Measurements from ENCODE around the gene TMIE.

The TMIE gene

DNA sequence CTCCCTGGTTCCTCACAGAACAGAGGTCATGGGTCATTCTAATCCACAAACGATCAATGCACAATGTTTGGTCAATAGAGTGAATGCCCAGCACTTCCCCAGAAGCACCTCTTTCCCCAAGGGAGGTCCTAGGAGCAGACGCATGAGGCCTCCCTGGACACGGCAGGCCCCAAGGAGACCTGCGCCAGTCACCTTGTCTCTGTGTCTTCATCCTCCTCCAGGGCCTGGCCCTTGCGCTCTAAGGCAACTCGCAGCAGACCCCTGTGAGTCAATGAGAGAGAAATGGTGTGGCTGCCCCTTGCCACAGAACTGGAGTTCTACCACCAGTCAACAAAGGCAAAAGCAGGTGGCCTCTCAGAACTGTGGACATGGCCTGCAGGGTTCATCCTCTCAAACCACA is 25.8 kb upstream of the TMIE start:
- Histone ChIP-seq H3K27me3 (replicated peaks in 2 of 5; ENCODE audit: control insufficient read depth in 4 of 5, insufficient read depth in 5 of 5, low read length in 4 of 5) (no peaks in the 10 kb centered on the region), H3K4me3 (ENCODE audit: control insufficient read depth in 1 of 7, extremely low read depth in 1 of 7, insufficient read depth in 4 of 7, low read depth in 2 of 7, low read length in 6 of 7) (no peak overlapping the region), H3K27ac (ENCODE audit: insufficient read depth in 1 of 2, low read depth in 1 of 2, low read length in 2 of 2, poor library complexity in 1 of 2, severe bottlenecking in 2 of 2) (no peak overlapping the region), H3K36me3 (ENCODE audit: control insufficient read depth in 4 of 4, insufficient read depth in 4 of 4, low read length in 3 of 4) (no peaks in the 10 kb centered on the region), H3K9me3 (ENCODE audit: control extremely low read depth in 1 of 5, control insufficient read depth in 4 of 5, insufficient read depth in 2 of 5, low read depth in 1 of 5, low read length in 4 of 5) (no peaks in the 10 kb centered on the region), H3K4me1 (ENCODE audit: control extremely low read depth in 1 of 4, control insufficient read depth in 4 of 4, insufficient read depth in 4 of 4, low read length in 3 of 4) (peaks cover 0 to 1% (median 0%) of the 10 kb centered on the region in 4 experiments)
- ChIA-PET CTCF (interaction anchor here (2.5 kb wide), 1 partner anchor 21 kb away, joined by 7 read pairs; no protein-coding TSS in a partner anchor), POLR2A (no interaction called here)
- 94% methylated on average over 3 of the region's 6 CpGs for WGBS (ENCODE audit: insufficient coverage)
- DNase-seq = no peak

DNA sequence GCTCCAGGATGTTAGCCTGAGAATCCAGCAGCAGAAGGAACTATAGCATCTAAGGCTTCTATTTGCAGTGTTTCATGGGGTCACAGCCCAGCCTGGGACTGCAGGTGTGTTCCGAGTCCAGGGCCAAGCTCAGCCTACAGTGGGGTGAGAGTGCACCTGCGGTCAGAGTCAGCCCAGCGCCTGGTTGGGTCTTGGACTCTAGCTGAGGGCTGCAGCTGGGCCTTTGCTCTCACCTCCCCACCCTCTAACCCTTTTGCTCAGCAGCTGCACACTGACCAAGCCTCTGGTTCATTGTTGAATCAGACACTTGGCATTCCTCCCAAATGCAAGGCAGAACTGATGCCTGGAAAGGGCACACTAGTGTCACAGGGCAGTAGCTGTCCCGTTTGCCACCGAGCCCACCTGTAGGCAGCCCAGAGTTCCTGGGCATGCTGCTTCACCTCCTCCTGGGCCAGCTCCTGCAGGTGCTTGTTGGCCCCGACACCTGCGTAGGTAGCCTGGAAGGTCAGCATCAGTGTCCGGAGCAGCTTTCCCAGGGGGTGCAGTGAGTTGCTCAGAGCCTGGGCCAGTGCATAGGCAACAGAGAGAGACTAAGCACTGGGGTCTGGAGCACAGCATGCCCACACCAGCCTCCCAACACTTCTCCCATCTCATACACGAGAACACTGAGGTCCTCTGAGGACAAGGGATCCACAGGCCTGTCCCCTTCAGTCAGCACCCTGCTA is 25.2 kb upstream of the TMIE start:
- CTCF ChIA-PET = interaction anchor here (2.5 kb wide), 1 partner anchor 20 kb away, joined by 7 read pairs; no protein-coding TSS in a partner anchor
- DNase-seq = no peak
- POLR2A ChIA-PET = no interaction called here
- Histone ChIP-seq H3K4me3 (ENCODE audit: control insufficient read depth in 1 of 7, extremely low read depth in 1 of 7, insufficient read depth in 4 of 7, low read depth in 2 of 7, low read length in 6 of 7) (no peak overlapping the region), H3K27me3 (replicated peaks in 2 of 5; ENCODE audit: control insufficient read depth in 4 of 5, insufficient read depth in 5 of 5, low read length in 4 of 5) (no peaks in the 10 kb centered on the region), H3K9me3 (ENCODE audit: control extremely low read depth in 1 of 5, control insufficient read depth in 4 of 5, insufficient read depth in 2 of 5, low read depth in 1 of 5, low read length in 4 of 5) (no peaks in the 10 kb centered on the region), H3K36me3 (ENCODE audit: control insufficient read depth in 4 of 4, insufficient read depth in 4 of 4, low read length in 3 of 4) (no peaks in the 10 kb centered on the region), H3K27ac (ENCODE audit: insufficient read depth in 1 of 2, low read depth in 1 of 2, low read length in 2 of 2, poor library complexity in 1 of 2, severe bottlenecking in 2 of 2) (no peak overlapping the region), H3K4me1 (ENCODE audit: control extremely low read depth in 1 of 4, control insufficient read depth in 4 of 4, insufficient read depth in 4 of 4, low read length in 3 of 4) (peaks cover 0 to 1% (median 0%) of the 10 kb centered on the region in 4 experiments)
- 93% methylated on average over 9 of the region's 9 CpGs for WGBS (ENCODE audit: insufficient coverage)

DNA sequence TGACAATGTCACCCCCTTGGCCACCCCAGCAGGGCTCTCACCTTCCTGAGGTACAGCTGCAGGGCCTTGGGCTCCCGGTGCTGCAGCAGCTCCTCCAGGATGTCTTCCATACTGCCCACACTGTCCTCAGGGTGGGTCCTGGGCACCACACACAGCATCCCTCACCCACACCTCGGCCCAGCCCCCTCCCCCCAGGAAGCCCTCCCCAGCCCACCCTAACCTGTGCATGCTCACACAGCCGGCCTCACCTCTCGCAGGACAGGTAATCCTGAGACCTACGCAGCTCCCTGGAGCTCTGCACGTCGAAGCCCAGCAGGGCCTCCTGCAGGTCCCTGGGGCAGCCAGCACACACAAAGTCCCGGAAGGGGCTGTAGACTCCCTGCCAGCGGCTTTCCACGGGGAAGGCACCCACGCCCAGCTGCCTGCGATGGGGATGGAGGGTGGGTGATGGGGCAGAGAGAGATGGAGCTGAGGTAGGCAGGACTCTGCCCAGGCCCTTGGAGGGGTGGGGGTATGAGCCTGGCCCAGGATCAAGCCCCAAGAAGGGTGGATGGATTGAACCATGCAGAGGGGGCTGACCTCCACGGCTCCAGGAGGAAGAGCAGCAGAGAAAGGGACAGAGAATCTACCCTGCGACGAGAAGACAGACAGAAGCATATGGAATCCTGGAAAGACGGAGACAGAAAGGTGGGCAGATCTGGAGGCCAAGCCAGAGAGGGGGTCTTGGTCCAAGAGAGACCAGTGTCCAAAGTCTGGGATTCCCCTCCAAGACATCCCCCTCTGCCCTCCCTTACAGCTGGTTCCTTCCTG is 24.4 kb upstream of the TMIE start:
- H3K36me3 ChIP-seq (ENCODE audit: control insufficient read depth in 4 of 4, insufficient read depth in 4 of 4, low read length in 3 of 4) = no peaks in the 10 kb centered on the region
- H3K27me3 ChIP-seq (replicated peaks in 2 of 5; ENCODE audit: control insufficient read depth in 4 of 5, insufficient read depth in 5 of 5, low read length in 4 of 5) = no peaks in the 10 kb centered on the region
- H3K4me3 ChIP-seq (ENCODE audit: control insufficient read depth in 1 of 7, extremely low read depth in 1 of 7, insufficient read depth in 4 of 7, low read depth in 2 of 7, low read length in 6 of 7) = no peak overlapping the region
- ChIA-PET CTCF (interaction anchor here (2.5 kb wide), 1 partner anchor 20 kb away, joined by 7 read pairs; no protein-coding TSS in a partner anchor), POLR2A (no interaction called here)
- no peak overlapping the region for H3K27ac ChIP-seq (ENCODE audit: insufficient read depth in 1 of 2, low read depth in 1 of 2, low read length in 2 of 2, poor library complexity in 1 of 2, severe bottlenecking in 2 of 2)
- H3K4me1 ChIP-seq (ENCODE audit: control extremely low read depth in 1 of 4, control insufficient read depth in 4 of 4, insufficient read depth in 4 of 4, low read length in 3 of 4) = peaks cover 0 to 4% (median 2%) of the 10 kb centered on the region in 4 experiments
- no peak for DNase-seq
- H3K9me3 ChIP-seq (ENCODE audit: control extremely low read depth in 1 of 5, control insufficient read depth in 4 of 5, insufficient read depth in 2 of 5, low read depth in 1 of 5, low read length in 4 of 5) = no peaks in the 10 kb centered on the region
- 93% methylated on average over 11 of the region's 16 CpGs for WGBS (ENCODE audit: insufficient coverage)

DNA sequence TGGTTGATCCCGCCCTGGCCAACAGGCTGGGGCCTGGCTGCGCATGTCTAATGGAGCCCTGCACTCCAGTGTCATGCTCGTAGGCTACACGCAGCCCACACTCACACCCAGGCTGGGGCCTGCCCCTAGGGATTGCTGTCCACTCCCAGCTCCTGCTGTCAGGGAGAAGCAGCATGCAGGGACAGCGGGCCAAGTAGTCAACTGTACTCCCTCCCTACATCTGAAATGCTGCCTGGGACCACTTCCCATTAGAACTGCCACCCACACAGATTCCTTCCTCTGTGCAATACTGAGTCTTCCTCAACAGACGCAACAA is 23.8 kb upstream of the TMIE start:
- H3K27me3 ChIP-seq (replicated peaks in 2 of 5; ENCODE audit: control insufficient read depth in 4 of 5, insufficient read depth in 5 of 5, low read length in 4 of 5) = no peaks in the 10 kb centered on the region
- ChIA-PET POLR2A (no interaction called here), CTCF (no interaction called here)
- H3K4me1 ChIP-seq (ENCODE audit: control extremely low read depth in 1 of 4, control insufficient read depth in 4 of 4, insufficient read depth in 4 of 4, low read length in 3 of 4) = peaks cover 0 to 10% (median 7%) of the 10 kb centered on the region in 4 experiments
- H3K4me3 ChIP-seq (ENCODE audit: control insufficient read depth in 1 of 7, extremely low read depth in 1 of 7, insufficient read depth in 4 of 7, low read depth in 2 of 7, low read length in 6 of 7) = no peak overlapping the region
- H3K27ac ChIP-seq (ENCODE audit: insufficient read depth in 1 of 2, low read depth in 1 of 2, low read length in 2 of 2, poor library complexity in 1 of 2, severe bottlenecking in 2 of 2) = no peak overlapping the region
- H3K9me3 ChIP-seq (ENCODE audit: control extremely low read depth in 1 of 5, control insufficient read depth in 4 of 5, insufficient read depth in 2 of 5, low read depth in 1 of 5, low read length in 4 of 5) = no peaks in the 10 kb centered on the region
- H3K36me3 ChIP-seq (ENCODE audit: control insufficient read depth in 4 of 4, insufficient read depth in 4 of 4, low read length in 3 of 4) = no peaks in the 10 kb centered on the region
- no peak for DNase-seq
- 93% methylated on average over 6 of the region's 6 CpGs for WGBS (ENCODE audit: insufficient coverage)

DNA sequence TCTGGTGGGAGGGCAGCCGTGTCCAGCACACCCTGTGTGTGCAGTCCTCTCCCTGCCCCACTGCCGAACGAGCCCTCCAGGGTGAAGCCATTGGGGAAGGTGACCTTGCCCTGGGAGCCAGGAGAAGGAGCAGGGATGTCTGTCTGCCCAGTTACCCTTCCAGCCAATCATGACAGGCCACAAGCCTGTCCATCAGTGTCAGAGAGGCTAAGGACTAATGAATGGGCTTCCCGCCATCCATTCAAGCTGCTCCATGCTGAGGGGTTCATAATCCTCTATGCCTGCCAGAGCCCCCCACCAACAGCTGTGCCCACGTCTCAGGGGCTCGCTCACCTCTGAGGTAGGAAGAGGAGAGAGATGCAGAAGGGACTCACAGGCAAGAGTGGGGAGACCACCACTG is 22.9 kb upstream of the TMIE start:
- WGBS (ENCODE audit: insufficient coverage) = 94% methylated on average over 4 of the region's 6 CpGs
- Histone ChIP-seq H3K4me1 (ENCODE audit: control extremely low read depth in 1 of 4, control insufficient read depth in 4 of 4, insufficient read depth in 4 of 4, low read length in 3 of 4) (peaks cover 0 to 13% (median 8%) of the 10 kb centered on the region in 4 experiments), H3K4me3 (ENCODE audit: control insufficient read depth in 1 of 7, extremely low read depth in 1 of 7, insufficient read depth in 4 of 7, low read depth in 2 of 7, low read length in 6 of 7) (no peak overlapping the region), H3K27me3 (replicated peaks in 2 of 5; ENCODE audit: control insufficient read depth in 4 of 5, insufficient read depth in 5 of 5, low read length in 4 of 5) (no peaks in the 10 kb centered on the region), H3K9me3 (ENCODE audit: control extremely low read depth in 1 of 5, control insufficient read depth in 4 of 5, insufficient read depth in 2 of 5, low read depth in 1 of 5, low read length in 4 of 5) (no peaks in the 10 kb centered on the region), H3K27ac (ENCODE audit: insufficient read depth in 1 of 2, low read depth in 1 of 2, low read length in 2 of 2, poor library complexity in 1 of 2, severe bottlenecking in 2 of 2) (no peak overlapping the region), H3K36me3 (ENCODE audit: control insufficient read depth in 4 of 4, insufficient read depth in 4 of 4, low read length in 3 of 4) (no peaks in the 10 kb centered on the region)
- CTCF ChIA-PET = no interaction called here
- no peak for DNase-seq
- POLR2A ChIA-PET = no interaction called here

DNA sequence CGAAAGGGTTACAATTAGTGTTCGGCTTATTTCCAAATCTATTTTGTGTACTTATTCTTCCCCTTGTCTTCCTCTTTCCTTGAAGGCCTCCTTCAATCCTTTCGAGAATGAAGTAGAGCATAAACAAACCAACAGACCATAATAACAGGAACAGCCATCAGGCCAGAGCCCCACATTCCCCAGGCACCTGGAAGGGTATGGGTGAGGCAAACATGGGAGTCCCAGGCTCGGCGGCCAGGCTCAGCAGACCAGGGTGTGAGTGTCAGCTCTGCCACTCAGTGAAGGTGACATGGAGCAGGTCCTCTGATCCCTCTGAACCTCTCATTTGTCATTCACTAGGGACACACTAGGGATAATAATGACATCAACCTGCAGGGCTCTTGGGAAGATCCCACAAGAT is 21.5 kb upstream of the TMIE start:
- Histone ChIP-seq H3K9me3 (ENCODE audit: control extremely low read depth in 1 of 5, control insufficient read depth in 4 of 5, insufficient read depth in 2 of 5, low read depth in 1 of 5, low read length in 4 of 5) (no peaks in the 10 kb centered on the region), H3K27ac (ENCODE audit: insufficient read depth in 1 of 2, low read depth in 1 of 2, low read length in 2 of 2, poor library complexity in 1 of 2, severe bottlenecking in 2 of 2) (no peak overlapping the region), H3K36me3 (ENCODE audit: control insufficient read depth in 4 of 4, insufficient read depth in 4 of 4, low read length in 3 of 4) (no peaks in the 10 kb centered on the region), H3K4me1 (ENCODE audit: control extremely low read depth in 1 of 4, control insufficient read depth in 4 of 4, insufficient read depth in 4 of 4, low read length in 3 of 4) (peaks cover 0 to 13% (median 8%) of the 10 kb centered on the region in 4 experiments), H3K4me3 (ENCODE audit: control insufficient read depth in 1 of 7, extremely low read depth in 1 of 7, insufficient read depth in 4 of 7, low read depth in 2 of 7, low read length in 6 of 7) (no peak overlapping the region), H3K27me3 (replicated peaks in 2 of 5; ENCODE audit: control insufficient read depth in 4 of 5, insufficient read depth in 5 of 5, low read length in 4 of 5) (no peaks in the 10 kb centered on the region)
- ChIA-PET POLR2A (no interaction called here), CTCF (interaction anchor here (0.8 kb wide), 1 partner anchor 19 kb away, joined by 4 read pairs; no protein-coding TSS in a partner anchor)
- 100% methylated on average over 4 of the region's 5 CpGs for WGBS (ENCODE audit: insufficient coverage)
- DNase-seq = no peak

DNA sequence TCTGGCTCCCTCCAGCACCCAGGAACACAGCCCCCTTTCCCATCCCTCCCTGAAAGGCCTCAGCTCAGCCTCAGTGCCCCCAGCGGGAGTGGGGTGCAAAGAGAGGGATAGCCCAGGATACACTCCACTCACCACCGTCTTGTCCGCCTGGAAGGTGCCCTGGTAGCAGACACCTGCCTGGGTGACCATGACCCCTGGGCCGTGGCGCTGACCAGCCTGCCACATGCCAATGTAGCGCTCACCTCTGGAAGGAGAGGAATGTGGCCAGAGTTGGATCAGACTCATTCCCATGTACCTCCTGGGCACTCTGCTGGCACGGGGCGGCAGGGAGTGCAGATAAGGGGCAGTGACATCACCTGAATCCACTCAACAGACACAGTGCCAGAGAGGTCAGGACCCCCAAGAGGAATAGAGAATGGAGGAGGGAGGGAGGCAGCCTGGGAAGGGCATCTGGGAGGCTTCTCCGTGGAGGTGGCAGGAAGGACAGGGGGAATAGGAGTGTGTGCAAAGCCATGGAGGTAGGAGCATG is 20.8 kb upstream of the TMIE start:
- CTCF ChIA-PET = no interaction called here
- Histone ChIP-seq H3K4me1 (ENCODE audit: control extremely low read depth in 1 of 4, control insufficient read depth in 4 of 4, insufficient read depth in 4 of 4, low read length in 3 of 4) (peaks cover 0 to 13% (median 8%) of the 10 kb centered on the region in 4 experiments), H3K4me3 (ENCODE audit: control insufficient read depth in 1 of 7, extremely low read depth in 1 of 7, insufficient read depth in 4 of 7, low read depth in 2 of 7, low read length in 6 of 7) (no peak overlapping the region), H3K27me3 (replicated peaks in 2 of 5; ENCODE audit: control insufficient read depth in 4 of 5, insufficient read depth in 5 of 5, low read length in 4 of 5) (no peaks in the 10 kb centered on the region), H3K27ac (ENCODE audit: insufficient read depth in 1 of 2, low read depth in 1 of 2, low read length in 2 of 2, poor library complexity in 1 of 2, severe bottlenecking in 2 of 2) (no peak overlapping the region), H3K9me3 (ENCODE audit: control extremely low read depth in 1 of 5, control insufficient read depth in 4 of 5, insufficient read depth in 2 of 5, low read depth in 1 of 5, low read length in 4 of 5) (no peaks in the 10 kb centered on the region), H3K36me3 (ENCODE audit: control insufficient read depth in 4 of 4, insufficient read depth in 4 of 4, low read length in 3 of 4) (no peaks in the 10 kb centered on the region)
- POLR2A ChIA-PET = no interaction called here
- WGBS (ENCODE audit: insufficient coverage) = 94% methylated on average over 8 of the region's 9 CpGs
- DNase-seq = no peak
